ENCODE data around the gene ZSWIM8.

ZSWIM8 gene

GRCh38 chr10:73841526-73842285, 56.3 kb downstream of the ZSWIM8 start:
- TF ChIP-seq POLR2AphosphoS5 (IDR thresholded peaks at IDR 0.05; ENCODE audit: low read depth, low read length) (no peak), SIN3A (IDR thresholded peaks at IDR 0.05; ENCODE audit: borderline replicate concordance, insufficient read depth, low read length) (no peak), FOXP2 (optimal IDR thresholded peaks at IDR 0.05; ENCODE audit: borderline replicate concordance, extremely low read depth, extremely low read length, insufficient read depth) (no peak), REST (IDR thresholded peaks at IDR 0.05; ENCODE audit: insufficient read depth in 1 of 2, low read depth in 2 of 2, low read length in 2 of 2) (no peak), TAF1 (IDR thresholded peaks at IDR 0.05; ENCODE audit: borderline replicate concordance, insufficient read depth, low read length) (no peak)

- no peak for TF ChIP-seq SIN3A (IDR thresholded peaks at IDR 0.05; ENCODE audit: borderline replicate concordance, insufficient read depth, low read length)
Measured at GRCh38 chr10:73842349-73842748, 56.9 kb downstream of the ZSWIM8 start.

GRCh38 chr10:73843261-73843660, 57.9 kb downstream of the ZSWIM8 start:
- TF ChIP-seq POLR2AphosphoS5 (IDR thresholded peaks at IDR 0.05; ENCODE audit: low read depth, low read length) (no peak), TAF1 (IDR thresholded peaks at IDR 0.05; ENCODE audit: borderline replicate concordance, insufficient read depth, low read length) (no peak), SIN3A (IDR thresholded peaks at IDR 0.05; ENCODE audit: borderline replicate concordance, insufficient read depth, low read length) (no peak), REST (IDR thresholded peaks at IDR 0.05; ENCODE audit: insufficient read depth in 1 of 2, low read depth in 2 of 2, low read length in 2 of 2) (no peak), FOXP2 (optimal IDR thresholded peaks at IDR 0.05; ENCODE audit: borderline replicate concordance, extremely low read depth, extremely low read length, insufficient read depth) (no peak)

GRCh38 chr10:73847031-73847430, 61.6 kb downstream of the ZSWIM8 start:
- TF ChIP-seq FOXP2 (optimal IDR thresholded peaks at IDR 0.05; ENCODE audit: borderline replicate concordance, extremely low read depth, extremely low read length, insufficient read depth) (no peak), REST (IDR thresholded peaks at IDR 0.05; ENCODE audit: insufficient read depth in 1 of 2, low read depth in 2 of 2, low read length in 2 of 2) (no peak), SIN3A (IDR thresholded peaks at IDR 0.05; ENCODE audit: borderline replicate concordance, insufficient read depth, low read length) (no peak), POLR2AphosphoS5 (IDR thresholded peaks at IDR 0.05; ENCODE audit: low read depth, low read length) (no peak), TAF1 (IDR thresholded peaks at IDR 0.05; ENCODE audit: borderline replicate concordance, insufficient read depth, low read length) (no peak)

- TF ChIP-seq TAF1 (IDR thresholded peaks at IDR 0.05; ENCODE audit: borderline replicate concordance, insufficient read depth, low read length) (no peak), POLR2AphosphoS5 (IDR thresholded peaks at IDR 0.05; ENCODE audit: low read depth, low read length) (no peak), FOXP2 (optimal IDR thresholded peaks at IDR 0.05; ENCODE audit: borderline replicate concordance, extremely low read depth, extremely low read length, insufficient read depth) (no peak), SIN3A (IDR thresholded peaks at IDR 0.05; ENCODE audit: borderline replicate concordance, insufficient read depth, low read length) (no peak)
Measured at GRCh38 chr10:73848821-73849489, 63.5 kb downstream of the ZSWIM8 start.

- TF ChIP-seq SIN3A (IDR thresholded peaks at IDR 0.05; ENCODE audit: borderline replicate concordance, insufficient read depth, low read length): no peak
- no peak for TF ChIP-seq TAF1 (IDR thresholded peaks at IDR 0.05; ENCODE audit: borderline replicate concordance, insufficient read depth, low read length)
- no peak for TF ChIP-seq POLR2AphosphoS5 (IDR thresholded peaks at IDR 0.05; ENCODE audit: low read depth, low read length)
- no peak for TF ChIP-seq REST (IDR thresholded peaks at IDR 0.05; ENCODE audit: insufficient read depth in 1 of 2, low read depth in 2 of 2, low read length in 2 of 2)
- no peak for TF ChIP-seq FOXP2 (optimal IDR thresholded peaks at IDR 0.05; ENCODE audit: borderline replicate concordance, extremely low read depth, extremely low read length, insufficient read depth)
Measured at GRCh38 chr10:73850211-73850610, 64.8 kb downstream of the ZSWIM8 start.

All from PFSK-1 (cell line).